GM06990 (cell line): Measurements from ENCODE around the gene GLOD5.

Source experiments
- DNase-seq: peaks from one replicate; pipeline ENCODE4 v3.0.0-alpha.2; 2011; ENCODE audit not compliant: insufficient read length; ENCODE audit errors: extremely low read depth
- H3K27me3 ChIP-seq: replicated peaks from 2 replicates; pipeline ENCODE4 v1.6.0; 2011; ENCODE audit warnings: low read length; ENCODE audit not compliant: control insufficient read depth, insufficient read depth
- H3K36me3 ChIP-seq: 2 replicates; pipeline ENCODE4 v1.5.1; 2011; ENCODE audit warnings: low read length; ENCODE audit not compliant: control insufficient read depth, insufficient read depth
- H3K4me3 ChIP-seq: replicated peaks from 2 replicates; pipeline ENCODE4 v1.5.1; 2011; ENCODE audit warnings: low read depth, mild to moderate bottlenecking, control low read depth, low read length
- TF ChIP-seq, protein P1 (sequence below): IDR thresholded peaks from 2 replicates; pipeline ENCODE4 v1.5.1; 2011; ENCODE audit warnings: low read length, control low read depth, mild to moderate bottlenecking, inconsistent platforms; ENCODE audit not compliant: insufficient read depth, poor library complexity, severe bottlenecking

GLOD5 gene

DNA sequence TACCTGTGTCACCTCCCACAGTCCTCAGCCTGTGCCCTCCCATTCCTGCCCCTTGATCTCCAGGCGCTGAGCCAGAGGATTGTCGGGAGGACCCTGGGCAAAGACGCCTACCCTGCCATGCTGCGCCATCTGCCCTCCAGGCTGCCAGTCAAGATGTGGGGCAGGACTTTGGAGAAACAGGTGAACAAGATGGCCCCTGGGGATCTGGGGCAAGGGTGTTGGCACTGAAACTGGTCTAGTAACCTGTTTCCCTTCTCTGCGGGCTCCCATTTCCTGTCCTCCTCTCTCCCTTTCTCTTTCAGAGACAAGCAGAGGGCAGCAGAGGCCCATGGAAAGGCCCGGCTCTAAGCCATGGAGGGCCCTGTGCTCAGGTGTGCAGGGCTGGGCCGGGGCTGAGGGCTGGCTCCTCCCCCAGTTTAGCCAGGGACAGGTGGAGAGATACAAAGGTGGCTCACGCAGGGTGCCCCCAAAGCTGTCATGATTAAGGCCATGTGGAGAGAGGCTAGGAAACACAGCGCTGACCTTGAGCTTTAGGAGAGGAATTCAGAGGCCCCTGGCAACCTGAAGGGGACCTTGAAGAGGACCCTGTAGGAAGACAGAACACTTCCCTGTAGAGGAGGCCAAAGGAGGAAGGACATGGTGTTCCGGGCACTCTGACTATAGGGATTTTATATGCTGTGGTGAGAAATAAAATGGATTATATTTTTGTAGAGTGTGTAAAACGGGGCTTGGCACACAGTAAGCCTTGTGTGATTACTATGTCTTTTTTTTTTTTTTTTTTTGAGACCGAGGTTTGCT is at the start of gene GLOD5:
TSS of gene GLOD5 (plus strand) at position 74 of the 798 bp plus-strand sequence. CDS start at position 118, 44 bp downstream.
- DNase-seq = no peak
- H3K4me3 ChIP-seq = no peak within 1 kb of the TSS
- no peaks in the 10 kb centered on the region for H3K36me3 ChIP-seq
- H3K27me3 ChIP-seq = no peaks in the 10 kb centered on the region
- TF ChIP-seq, protein P1, sequence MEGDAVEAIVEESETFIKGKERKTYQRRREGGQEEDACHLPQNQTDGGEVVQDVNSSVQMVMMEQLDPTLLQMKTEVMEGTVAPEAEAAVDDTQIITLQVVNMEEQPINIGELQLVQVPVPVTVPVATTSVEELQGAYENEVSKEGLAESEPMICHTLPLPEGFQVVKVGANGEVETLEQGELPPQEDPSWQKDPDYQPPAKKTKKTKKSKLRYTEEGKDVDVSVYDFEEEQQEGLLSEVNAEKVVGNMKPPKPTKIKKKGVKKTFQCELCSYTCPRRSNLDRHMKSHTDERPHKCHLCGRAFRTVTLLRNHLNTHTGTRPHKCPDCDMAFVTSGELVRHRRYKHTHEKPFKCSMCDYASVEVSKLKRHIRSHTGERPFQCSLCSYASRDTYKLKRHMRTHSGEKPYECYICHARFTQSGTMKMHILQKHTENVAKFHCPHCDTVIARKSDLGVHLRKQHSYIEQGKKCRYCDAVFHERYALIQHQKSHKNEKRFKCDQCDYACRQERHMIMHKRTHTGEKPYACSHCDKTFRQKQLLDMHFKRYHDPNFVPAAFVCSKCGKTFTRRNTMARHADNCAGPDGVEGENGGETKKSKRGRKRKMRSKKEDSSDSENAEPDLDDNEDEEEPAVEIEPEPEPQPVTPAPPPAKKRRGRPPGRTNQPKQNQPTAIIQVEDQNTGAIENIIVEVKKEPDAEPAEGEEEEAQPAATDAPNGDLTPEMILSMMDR = peak; percentile 20

DNA sequence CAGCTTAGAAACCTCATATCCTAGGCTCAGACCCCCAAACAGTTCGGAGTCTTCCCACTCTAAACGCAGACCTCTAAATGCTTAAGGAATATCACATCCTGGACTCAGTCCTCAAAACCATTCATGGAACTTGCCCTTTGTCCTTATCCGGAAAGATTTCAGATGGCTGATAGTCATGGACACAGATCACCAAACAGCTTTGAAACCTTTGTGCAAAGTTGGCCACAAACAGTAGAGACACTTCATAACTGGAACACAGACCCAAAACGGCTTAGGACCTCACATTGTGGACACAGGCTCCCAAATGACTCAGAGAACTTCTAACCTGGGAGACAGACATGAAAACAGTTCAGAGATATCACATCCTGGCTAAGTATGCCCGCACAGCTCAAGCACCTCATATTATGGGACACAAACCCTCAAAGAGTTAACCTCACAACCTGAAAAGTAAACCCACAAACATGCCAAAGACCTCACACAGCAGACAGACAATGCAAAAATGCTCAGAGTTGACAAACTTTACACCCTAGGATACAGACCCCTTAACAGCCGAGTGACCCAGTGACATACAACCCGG is 49.5 kb upstream of the GLOD5 start:
- no peak for DNase-seq
- H3K36me3 ChIP-seq = peaks cover 1% of the 10 kb centered on the region; the same call in 1 of the 2 replicates
- TF ChIP-seq, protein P1 = no peak
- H3K27me3 ChIP-seq = no peaks in the 10 kb centered on the region
- no peak overlapping the region for H3K4me3 ChIP-seq

DNA sequence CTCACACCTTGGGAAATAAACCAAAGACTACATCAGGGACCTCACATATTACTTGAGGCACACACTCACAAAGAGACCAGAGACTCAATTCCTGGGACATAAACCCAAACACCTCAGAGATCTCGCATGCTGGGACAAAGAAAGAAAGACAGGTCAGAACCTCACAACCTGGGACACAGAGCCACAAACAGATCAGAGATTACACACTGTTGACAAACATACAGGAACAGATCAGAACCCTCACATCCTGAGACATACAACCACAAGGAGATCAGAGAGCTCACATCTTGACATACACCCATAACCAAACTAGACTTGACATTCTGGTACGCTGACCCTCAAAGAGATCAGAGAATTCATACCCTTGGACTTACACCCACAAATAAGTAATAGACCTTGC is 47.7 kb upstream of the GLOD5 start:
- Histone ChIP-seq H3K27me3 (no peaks in the 10 kb centered on the region), H3K36me3 (no peaks in the 10 kb centered on the region), H3K4me3 (no peak overlapping the region)
- DNase-seq = no peak
- TF ChIP-seq, protein P1 = no peak

DNA sequence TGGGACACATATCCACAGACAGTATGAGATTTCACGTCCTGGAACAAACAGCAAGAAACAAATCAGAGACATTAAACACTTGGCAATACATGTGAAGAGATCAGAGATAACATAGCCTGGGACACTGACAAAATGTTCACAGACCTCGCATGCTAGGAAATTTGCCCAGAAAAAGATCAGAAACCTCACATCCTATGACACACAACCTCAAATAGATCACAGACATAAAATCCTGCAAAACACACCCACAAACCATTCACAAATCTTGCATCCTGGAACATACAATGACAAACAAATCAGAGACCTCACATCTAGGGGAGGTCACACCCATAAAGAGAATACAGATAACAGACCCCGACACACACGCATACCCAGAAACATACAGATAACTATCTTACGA is 47.0 kb upstream of the GLOD5 start:
- DNase-seq = no peak
- H3K4me3 ChIP-seq = no peak overlapping the region
- no peaks in the 10 kb centered on the region for H3K36me3 ChIP-seq
- H3K27me3 ChIP-seq = no peaks in the 10 kb centered on the region
- TF ChIP-seq, protein P1 = no peak

DNA sequence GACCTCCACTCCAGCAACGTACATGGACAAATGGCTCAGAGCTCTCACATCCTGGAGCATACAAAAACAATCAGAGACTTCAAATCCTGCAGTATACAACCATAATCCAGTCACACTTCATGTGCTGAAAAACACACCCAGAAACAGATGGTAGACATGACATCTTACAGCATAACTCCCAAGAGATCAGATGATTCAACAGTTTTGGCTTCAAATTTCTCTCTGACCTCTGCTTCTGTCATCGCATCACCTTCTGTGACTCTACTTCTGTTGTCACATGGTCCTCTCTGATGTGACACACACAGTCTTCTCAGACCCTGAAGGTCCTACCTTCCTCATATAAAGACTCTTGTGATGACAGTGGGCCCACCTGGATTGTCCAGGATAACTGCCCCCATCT is 46.5 kb upstream of the GLOD5 start:
- TF ChIP-seq, protein P1 = no peak
- Histone ChIP-seq H3K36me3 (no peaks in the 10 kb centered on the region), H3K4me3 (no peak overlapping the region), H3K27me3 (no peaks in the 10 kb centered on the region)
- DNase-seq = no peak
